LNCAP (cell line): ENCODE measurements around the gene SLC35A2.

ENCODE experiments used
- TF ChIP-seq, protein P1 (sequence below): fragments of 450-650 bp; IDR thresholded peaks from 2 replicates; pipeline ENCODE4 v1.5.1; 2017; ENCODE audit warnings: mild to moderate bottlenecking

SLC35A2 gene

DNA sequence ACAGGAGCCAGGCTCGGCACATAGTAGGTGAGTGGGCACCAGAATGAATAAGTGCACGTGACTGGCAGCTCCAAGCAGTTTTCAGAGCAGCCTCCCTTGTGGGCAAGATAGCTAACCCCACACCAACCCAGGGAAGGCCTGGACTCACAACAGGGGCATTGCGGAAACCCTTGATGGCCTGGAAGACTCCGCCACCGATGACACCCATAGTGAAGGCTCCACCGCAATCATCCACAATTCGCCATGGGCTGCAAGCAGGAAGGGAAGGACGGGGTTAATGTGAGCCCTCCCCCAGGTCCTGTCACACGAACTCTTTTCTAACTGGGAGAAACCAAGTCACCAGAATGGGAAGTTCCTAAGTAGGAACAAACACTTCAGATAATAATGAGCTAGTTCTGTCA, 14.8 kb downstream of the SLC35A2 start:
- TF ChIP-seq, protein P1, sequence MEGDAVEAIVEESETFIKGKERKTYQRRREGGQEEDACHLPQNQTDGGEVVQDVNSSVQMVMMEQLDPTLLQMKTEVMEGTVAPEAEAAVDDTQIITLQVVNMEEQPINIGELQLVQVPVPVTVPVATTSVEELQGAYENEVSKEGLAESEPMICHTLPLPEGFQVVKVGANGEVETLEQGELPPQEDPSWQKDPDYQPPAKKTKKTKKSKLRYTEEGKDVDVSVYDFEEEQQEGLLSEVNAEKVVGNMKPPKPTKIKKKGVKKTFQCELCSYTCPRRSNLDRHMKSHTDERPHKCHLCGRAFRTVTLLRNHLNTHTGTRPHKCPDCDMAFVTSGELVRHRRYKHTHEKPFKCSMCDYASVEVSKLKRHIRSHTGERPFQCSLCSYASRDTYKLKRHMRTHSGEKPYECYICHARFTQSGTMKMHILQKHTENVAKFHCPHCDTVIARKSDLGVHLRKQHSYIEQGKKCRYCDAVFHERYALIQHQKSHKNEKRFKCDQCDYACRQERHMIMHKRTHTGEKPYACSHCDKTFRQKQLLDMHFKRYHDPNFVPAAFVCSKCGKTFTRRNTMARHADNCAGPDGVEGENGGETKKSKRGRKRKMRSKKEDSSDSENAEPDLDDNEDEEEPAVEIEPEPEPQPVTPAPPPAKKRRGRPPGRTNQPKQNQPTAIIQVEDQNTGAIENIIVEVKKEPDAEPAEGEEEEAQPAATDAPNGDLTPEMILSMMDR: no peak

DNA sequence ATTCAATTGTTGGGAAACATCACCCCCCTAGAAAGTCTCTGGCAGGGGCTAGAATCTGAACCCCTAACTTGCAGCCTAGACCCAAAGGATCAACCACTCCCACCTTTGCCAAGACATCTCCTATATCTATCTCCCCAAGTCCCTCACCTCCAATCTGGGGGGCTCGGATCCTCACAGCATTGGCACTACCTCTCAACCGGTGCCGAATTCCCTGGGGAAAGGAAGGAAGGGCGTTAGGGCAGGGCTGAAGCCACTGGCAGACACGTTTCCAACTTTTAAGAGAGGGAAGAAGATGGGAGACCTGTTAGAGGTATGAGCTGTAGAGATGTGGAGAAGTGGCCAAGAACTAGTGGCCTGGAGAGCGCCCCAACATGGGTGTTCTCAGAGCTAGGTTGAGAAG, 16.6 kb downstream of the SLC35A2 start:
- TF ChIP-seq, protein P1: no peak

DNA sequence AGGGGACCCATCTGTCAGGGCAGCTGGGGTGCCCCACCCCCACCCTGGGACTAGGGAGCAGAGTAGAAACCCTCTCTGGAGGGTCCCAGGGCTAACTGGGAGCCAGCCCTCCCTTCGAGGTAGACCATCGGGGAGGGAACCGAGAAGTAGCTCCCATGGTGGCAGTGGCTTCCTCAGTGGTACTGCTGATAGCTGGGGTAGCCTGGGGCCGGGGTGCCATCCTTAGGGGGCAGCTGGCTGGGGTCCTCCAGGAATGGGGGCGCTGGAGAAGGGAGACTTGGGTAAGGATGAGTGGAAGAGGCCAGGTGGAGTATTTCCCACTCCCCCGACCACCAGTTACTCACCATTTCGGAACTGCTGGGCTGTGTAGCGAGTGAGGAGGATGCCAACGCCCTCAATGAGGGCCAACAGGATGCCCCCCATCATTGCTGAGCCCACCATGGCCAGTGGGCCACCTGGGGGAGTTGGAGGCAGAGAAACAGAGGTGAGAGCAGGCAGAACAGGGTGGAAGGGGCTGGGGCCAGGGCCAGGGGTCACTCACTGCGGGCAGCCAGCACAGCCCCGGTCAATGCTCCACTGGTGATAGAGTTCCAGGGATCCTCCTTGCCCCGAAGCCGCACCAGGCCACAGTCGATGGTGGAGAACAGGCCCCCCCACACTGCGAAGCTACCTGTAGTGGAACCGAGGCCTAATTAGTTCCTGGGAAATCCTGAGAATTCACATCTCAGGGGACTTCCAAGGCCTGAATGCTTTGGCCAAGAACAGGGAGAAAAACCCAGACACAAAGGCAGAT, 17.7 kb downstream of the SLC35A2 start:
- TF ChIP-seq, protein P1: no peak

DNA sequence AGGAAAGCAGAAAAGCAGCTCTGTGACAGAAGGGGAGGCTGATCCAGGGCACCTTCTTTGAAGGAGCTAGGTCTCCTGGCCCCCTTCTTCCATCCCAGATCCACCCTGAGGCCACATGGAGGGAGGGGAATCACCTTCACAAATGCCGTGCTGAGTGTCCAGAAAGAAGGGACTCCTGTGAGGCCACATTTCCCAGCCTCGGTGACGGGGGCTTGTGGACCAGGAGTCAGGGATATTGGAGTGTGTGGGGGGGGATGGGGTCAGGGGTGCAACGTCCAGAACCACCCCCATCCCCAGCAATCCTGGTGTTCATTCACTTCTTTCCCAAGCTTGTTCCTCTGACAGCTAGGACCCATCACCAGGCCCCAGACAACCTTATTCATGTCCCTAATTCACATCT, 18.6 kb downstream of the SLC35A2 start:
- TF ChIP-seq, protein P1: no peak

DNA sequence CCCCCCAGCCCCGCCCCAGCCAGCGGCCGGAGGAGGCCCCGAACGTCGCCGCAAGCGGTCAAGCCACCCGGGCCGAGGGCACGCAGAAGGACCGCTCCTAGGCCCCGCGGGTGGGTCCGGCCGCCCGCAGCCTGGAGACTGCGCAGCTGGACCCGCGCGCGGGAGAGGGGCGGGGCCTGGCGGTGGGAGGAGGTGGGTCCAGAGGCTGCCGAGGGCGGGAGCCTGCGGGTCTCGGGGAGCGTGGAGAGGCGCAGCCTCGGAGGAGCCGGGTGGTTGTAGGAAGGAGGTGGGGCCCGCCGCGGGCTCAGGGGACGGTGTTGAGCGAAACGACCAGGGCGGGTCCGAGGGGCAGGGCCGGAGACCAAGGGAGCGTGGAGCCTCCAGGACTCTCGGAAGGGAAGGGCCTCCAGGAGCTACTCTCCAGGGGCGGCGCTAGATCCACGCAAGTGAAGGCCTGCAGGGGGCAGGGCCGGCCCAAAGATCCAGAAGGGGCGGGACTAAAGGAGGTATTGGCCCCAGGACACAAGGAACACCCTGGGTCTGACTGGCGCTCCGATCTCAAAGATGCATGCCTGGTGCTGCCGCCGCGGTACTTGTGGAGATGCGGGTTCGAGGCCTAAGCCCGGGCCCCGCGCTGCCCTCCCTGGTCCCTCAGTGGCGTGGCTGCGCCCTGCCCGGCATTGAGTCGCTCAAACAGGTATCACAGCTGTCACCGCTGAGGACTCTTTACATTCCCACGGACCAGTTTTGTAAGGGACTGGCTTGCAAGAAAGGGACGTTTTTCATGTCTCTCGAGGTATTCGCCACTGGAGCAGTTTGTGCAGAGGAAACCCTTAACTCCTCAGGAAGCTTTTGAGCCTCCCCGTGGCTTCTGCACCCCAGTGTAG, 19.8 kb downstream of the SLC35A2 start:
- TF ChIP-seq, protein P1: peak; percentile 29; the same call in 1 of the 2 replicates

DNA sequence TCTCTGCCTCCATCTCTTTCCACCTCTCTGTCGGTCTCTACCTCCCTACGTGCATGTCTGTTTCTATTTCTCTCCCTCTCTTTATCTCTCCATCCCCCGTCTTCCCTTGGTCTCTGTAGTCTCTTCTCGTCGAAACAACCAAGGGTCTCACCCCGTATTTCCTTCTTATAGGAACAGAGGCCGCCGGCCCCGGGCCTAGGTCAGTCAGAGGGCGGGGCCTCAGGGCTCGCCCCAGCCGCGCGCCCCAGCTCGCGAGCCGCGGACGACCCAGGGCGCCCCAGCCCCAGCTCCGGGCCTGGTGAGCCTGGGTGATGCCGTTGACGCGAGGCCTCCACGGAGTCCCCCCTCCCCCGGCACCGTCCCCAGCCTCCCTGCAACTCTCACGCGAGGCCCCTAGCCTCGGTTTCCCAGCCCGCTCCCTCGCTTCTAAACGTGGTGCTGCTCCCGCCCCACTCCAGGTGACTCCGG, 20.5 kb downstream of the SLC35A2 start:
- TF ChIP-seq, protein P1: no peak

DNA sequence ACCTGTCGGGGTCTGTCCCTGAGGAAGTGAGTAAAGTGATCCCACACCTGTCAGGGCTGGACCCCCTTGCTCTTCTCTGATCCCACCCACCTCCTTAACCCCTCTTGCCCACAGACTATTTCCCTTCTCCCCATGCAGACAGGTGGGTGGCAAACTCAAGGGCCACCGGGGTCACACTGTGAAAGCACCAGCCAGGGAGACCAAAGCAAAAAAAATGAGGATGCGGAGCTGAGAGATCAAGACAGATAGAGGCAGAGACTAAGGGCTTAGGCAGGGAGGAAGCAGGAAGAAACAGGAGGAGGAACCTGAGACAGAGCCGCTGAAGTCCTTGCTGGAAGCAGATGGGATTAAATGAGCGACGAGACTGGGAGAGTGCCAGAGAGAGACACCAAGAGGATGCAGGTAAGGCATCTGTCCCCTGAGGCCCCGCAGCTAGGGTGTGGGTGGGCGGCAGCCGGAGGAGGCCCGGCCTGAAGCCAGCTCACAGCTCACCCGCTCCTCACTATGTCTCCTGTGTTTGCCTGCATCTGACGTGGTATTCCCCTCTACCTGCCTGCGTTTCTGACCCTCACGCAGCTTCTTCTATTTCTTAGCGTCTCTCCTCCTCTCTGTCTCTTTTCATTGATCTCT, 21.0 kb downstream of the SLC35A2 start:
- TF ChIP-seq, protein P1: no peak
